ENCODE data around the gene FOXP1. TPM values are rescaled to one million over a fixed set of nuclear protein-coding genes. Genes with fewer than 3 reads are reported as not detected.

The FOXP1 gene
- polyA plus RNA-seq, 4 donors: 4.9 to 66.5 (median 15.3) TPM

DNA sequence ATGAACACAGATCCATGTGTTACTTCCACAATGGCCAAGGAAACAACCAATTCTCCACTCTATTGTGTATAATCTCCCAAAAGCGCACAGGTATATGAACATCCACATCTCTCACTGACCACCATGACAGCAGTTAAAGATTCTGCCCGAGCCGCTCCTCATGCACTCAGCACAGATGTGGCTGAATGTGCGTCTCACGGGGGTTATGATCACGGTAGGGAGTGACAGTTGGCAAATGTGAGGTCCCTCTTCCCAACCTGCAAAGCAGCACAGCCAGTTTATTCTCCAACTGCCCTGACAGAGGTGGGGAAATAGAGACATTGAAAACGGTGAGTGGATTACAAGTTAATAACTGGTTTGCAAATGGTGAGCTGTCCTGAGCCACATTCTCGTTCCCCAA, 17.6 kb downstream of the FOXP1 start:
- Histone ChIP-seq H3K9me3 (ENCODE audit: control insufficient read depth in 2 of 2, insufficient read depth in 1 of 2, low read depth in 1 of 2, low read length in 1 of 2) (no peaks in the 10 kb centered on the region), H3K27me3 (ENCODE audit: control insufficient read depth in 3 of 3, insufficient read depth in 3 of 3, low read length in 3 of 3) (no peaks in the 10 kb centered on the region), H3K27ac (ENCODE audit: low read depth in 1 of 3, low read length in 2 of 3) (no peak overlapping the region), H3K36me3 (ENCODE audit: control insufficient read depth in 3 of 3, insufficient read depth in 2 of 3, low read depth in 1 of 3, low read length in 3 of 3) (peaks cover 2 to 34% (median 3%) of the 10 kb centered on the region in 3 donors), H3K4me3 (ENCODE audit: low read depth in 1 of 3, low read length in 3 of 3) (no peak overlapping the region), H3K4me1 (ENCODE audit: control insufficient read depth in 3 of 3, insufficient read depth in 2 of 3, low read depth in 1 of 3, low read length in 2 of 3) (peaks cover 2 to 7% (median 4%) of the 10 kb centered on the region in 3 donors)
- DNase-seq (no peak), FAIRE-seq (no peak)
- WGBS, 3 donors: 92 to 93% (median 93%) methylated on average over 8 of the region's 8 CpGs

GRCh38 chr3:71565316-71565715, 18.2 kb downstream of the FOXP1 start:
- Histone ChIP-seq H3K4me1 (ENCODE audit: control insufficient read depth in 3 of 3, insufficient read depth in 2 of 3, low read depth in 1 of 3, low read length in 2 of 3) (peaks cover 2 to 7% (median 4%) of the 10 kb centered on the region in 3 donors), H3K27ac (ENCODE audit: low read depth in 1 of 3, low read length in 2 of 3) (no peak overlapping the region), H3K9me3 (ENCODE audit: control insufficient read depth in 2 of 2, insufficient read depth in 1 of 2, low read depth in 1 of 2, low read length in 1 of 2) (peaks cover 0 to 2% of the 10 kb centered on the region in 2 donors), H3K4me3 (ENCODE audit: low read depth in 1 of 3, low read length in 3 of 3) (no peak overlapping the region), H3K27me3 (ENCODE audit: control insufficient read depth in 3 of 3, insufficient read depth in 3 of 3, low read length in 3 of 3) (no peaks in the 10 kb centered on the region), H3K36me3 (ENCODE audit: control insufficient read depth in 3 of 3, insufficient read depth in 2 of 3, low read depth in 1 of 3, low read length in 3 of 3) (peaks cover 2 to 31% (median 3%) of the 10 kb centered on the region in 3 donors)
- FAIRE-seq (no peak), DNase-seq (no peak)
- WGBS, 3 donors: 75 to 84% (median 78%) methylated on average over 7 of the region's 7 CpGs

- WGBS, 3 donors: 30 to 63% (median 43%) methylated on average over 6 of the region's 6 CpGs
- Histone ChIP-seq H3K27ac (ENCODE audit: low read depth in 1 of 3, low read length in 2 of 3) (no peak overlapping the region), H3K4me1 (ENCODE audit: control insufficient read depth in 3 of 3, insufficient read depth in 2 of 3, low read depth in 1 of 3, low read length in 2 of 3) (peaks cover 2 to 7% (median 4%) of the 10 kb centered on the region in 3 donors), H3K9me3 (ENCODE audit: control insufficient read depth in 2 of 2, insufficient read depth in 1 of 2, low read depth in 1 of 2, low read length in 1 of 2) (peaks cover 0 to 2% of the 10 kb centered on the region in 2 donors), H3K27me3 (ENCODE audit: control insufficient read depth in 3 of 3, insufficient read depth in 3 of 3, low read length in 3 of 3) (no peaks in the 10 kb centered on the region), H3K36me3 (ENCODE audit: control insufficient read depth in 3 of 3, insufficient read depth in 2 of 3, low read depth in 1 of 3, low read length in 3 of 3) (peaks cover 2 to 26% (median 3%) of the 10 kb centered on the region in 3 donors), H3K4me3 (ENCODE audit: low read depth in 1 of 3, low read length in 3 of 3) (no peak overlapping the region)
- peak in 1 of 2 donors; percentile 45 for DNase-seq
- FAIRE-seq: no peak
Measured at GRCh38 chr3:71564361-71564760, 19.2 kb downstream of the FOXP1 start.

GRCh38 chr3:71563827-71564226, 19.7 kb downstream of the FOXP1 start:
- Histone ChIP-seq H3K4me1 (ENCODE audit: control insufficient read depth in 3 of 3, insufficient read depth in 2 of 3, low read depth in 1 of 3, low read length in 2 of 3) (peaks cover 0 to 7% (median 4%) of the 10 kb centered on the region in 3 donors), H3K27ac (ENCODE audit: low read depth in 1 of 3, low read length in 2 of 3) (no peak overlapping the region), H3K27me3 (ENCODE audit: control insufficient read depth in 3 of 3, insufficient read depth in 3 of 3, low read length in 3 of 3) (no peaks in the 10 kb centered on the region), H3K9me3 (ENCODE audit: control insufficient read depth in 2 of 2, insufficient read depth in 1 of 2, low read depth in 1 of 2, low read length in 1 of 2) (peaks cover 0 to 2% of the 10 kb centered on the region in 2 donors), H3K4me3 (ENCODE audit: low read depth in 1 of 3, low read length in 3 of 3) (no peak overlapping the region), H3K36me3 (ENCODE audit: control insufficient read depth in 3 of 3, insufficient read depth in 2 of 3, low read depth in 1 of 3, low read length in 3 of 3) (peaks cover 2 to 28% (median 3%) of the 10 kb centered on the region in 3 donors)
- peak in 1 of 2 donors; percentile 73 for DNase-seq
- no peak for FAIRE-seq
- WGBS, 3 donors: 11 to 57% (median 24%) methylated on average over 3 of the region's 3 CpGs

DNA sequence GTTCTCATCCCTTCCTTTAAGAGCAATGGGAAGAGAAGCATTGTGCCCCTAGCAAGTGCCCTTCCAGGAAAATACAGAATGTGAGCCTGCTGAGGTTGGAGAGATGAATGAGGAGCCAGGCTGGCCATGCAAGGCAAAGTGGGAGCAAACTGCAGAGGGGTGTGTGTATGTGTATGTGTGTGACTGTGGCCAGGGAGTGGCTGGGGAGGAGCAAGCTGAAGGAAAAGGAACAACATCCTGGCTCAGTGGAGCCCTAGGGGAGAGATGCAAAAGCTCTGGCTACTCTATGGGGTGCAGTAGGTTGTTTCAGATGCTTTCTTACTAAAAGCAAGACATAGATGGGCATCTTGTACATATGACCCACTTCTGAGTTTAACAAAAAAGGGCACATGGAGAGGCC, 20.6 kb downstream of the FOXP1 start:
- H3K27ac ChIP-seq (ENCODE audit: low read depth in 1 of 3, low read length in 2 of 3): no peak overlapping the region
- no peak overlapping the region for H3K4me3 ChIP-seq (ENCODE audit: low read depth in 1 of 3, low read length in 3 of 3)

DNA sequence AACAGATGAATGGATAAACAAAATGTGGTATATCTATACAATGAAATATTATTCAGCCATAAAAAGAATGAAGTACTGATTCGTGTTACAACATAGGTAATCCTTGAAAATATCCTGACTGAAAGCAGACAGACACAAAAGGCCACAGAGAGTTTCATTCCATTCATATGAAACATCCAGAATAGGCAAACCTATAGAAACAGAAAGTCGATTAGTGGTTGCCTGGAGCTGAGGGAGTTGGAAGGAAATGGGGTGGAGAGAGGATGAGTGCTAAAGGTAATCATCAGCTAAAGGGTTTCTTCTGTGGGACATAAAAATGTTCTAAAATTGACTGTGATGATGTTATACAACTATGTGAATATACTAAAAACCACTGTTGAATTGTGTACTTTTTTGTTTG, 22.9 kb downstream of the FOXP1 start:
- no peak overlapping the region for H3K27ac ChIP-seq (ENCODE audit: low read depth in 1 of 3, low read length in 2 of 3)
- no peak overlapping the region for H3K4me3 ChIP-seq (ENCODE audit: low read depth in 1 of 3, low read length in 3 of 3)
- H3K4me1 ChIP-seq (ENCODE audit: control insufficient read depth in 3 of 3, insufficient read depth in 2 of 3, low read depth in 1 of 3, low read length in 2 of 3): peaks cover 0 to 7% (median 4%) of the 10 kb centered on the region in 3 donors
- DNase-seq: no peak
- peaks cover 0 to 29% (median 2%) of the 10 kb centered on the region in 3 donors for H3K36me3 ChIP-seq (ENCODE audit: control insufficient read depth in 3 of 3, insufficient read depth in 2 of 3, low read depth in 1 of 3, low read length in 3 of 3)
- H3K27me3 ChIP-seq (ENCODE audit: control insufficient read depth in 3 of 3, insufficient read depth in 3 of 3, low read length in 3 of 3): no peaks in the 10 kb centered on the region
- WGBS, 3 donors: 89 to 96% (median 94%) methylated on average over 2 of the region's 2 CpGs
- peaks cover 0 to 6% of the 10 kb centered on the region in 2 donors for H3K9me3 ChIP-seq (ENCODE audit: control insufficient read depth in 2 of 2, insufficient read depth in 1 of 2, low read depth in 1 of 2, low read length in 1 of 2)
- no peak for FAIRE-seq

More for the DNA sequence above, 20.6 kb downstream of the FOXP1 start:
- DNase-seq: peak in 1 of 2 donors; percentile 32
- no peak for FAIRE-seq
- Histone ChIP-seq H3K27me3 (ENCODE audit: control insufficient read depth in 3 of 3, insufficient read depth in 3 of 3, low read length in 3 of 3) (no peaks in the 10 kb centered on the region), H3K36me3 (ENCODE audit: control insufficient read depth in 3 of 3, insufficient read depth in 2 of 3, low read depth in 1 of 3, low read length in 3 of 3) (peaks cover 2 to 31% (median 3%) of the 10 kb centered on the region in 3 donors), H3K4me1 (ENCODE audit: control insufficient read depth in 3 of 3, insufficient read depth in 2 of 3, low read depth in 1 of 3, low read length in 2 of 3) (peaks cover 0 to 7% (median 4%) of the 10 kb centered on the region in 3 donors), H3K9me3 (ENCODE audit: control insufficient read depth in 2 of 2, insufficient read depth in 1 of 2, low read depth in 1 of 2, low read length in 1 of 2) (peaks cover 0 to 2% of the 10 kb centered on the region in 2 donors)

GRCh38 chr3:71559578-71560162, 23.9 kb downstream of the FOXP1 start:
- H3K4me1 ChIP-seq (ENCODE audit: control insufficient read depth in 3 of 3, insufficient read depth in 2 of 3, low read depth in 1 of 3, low read length in 2 of 3): peaks cover 0 to 7% (median 4%) of the 10 kb centered on the region in 3 donors
- DNase-seq (no peak), FAIRE-seq (no peak)
- H3K27me3 ChIP-seq (ENCODE audit: control insufficient read depth in 3 of 3, insufficient read depth in 3 of 3, low read length in 3 of 3): no peaks in the 10 kb centered on the region
- peaks cover 0 to 25% (median 2%) of the 10 kb centered on the region in 3 donors for H3K36me3 ChIP-seq (ENCODE audit: control insufficient read depth in 3 of 3, insufficient read depth in 2 of 3, low read depth in 1 of 3, low read length in 3 of 3)
- peaks cover 0 to 6% of the 10 kb centered on the region in 2 donors for H3K9me3 ChIP-seq (ENCODE audit: control insufficient read depth in 2 of 2, insufficient read depth in 1 of 2, low read depth in 1 of 2, low read length in 1 of 2)
- no peak overlapping the region for H3K4me3 ChIP-seq (ENCODE audit: low read depth in 1 of 3, low read length in 3 of 3)
- WGBS, 3 donors: 91 to 95% (median 94%) methylated on average over 4 of the region's 4 CpGs
- H3K27ac ChIP-seq (ENCODE audit: low read depth in 1 of 3, low read length in 2 of 3): no peak overlapping the region

DNA sequence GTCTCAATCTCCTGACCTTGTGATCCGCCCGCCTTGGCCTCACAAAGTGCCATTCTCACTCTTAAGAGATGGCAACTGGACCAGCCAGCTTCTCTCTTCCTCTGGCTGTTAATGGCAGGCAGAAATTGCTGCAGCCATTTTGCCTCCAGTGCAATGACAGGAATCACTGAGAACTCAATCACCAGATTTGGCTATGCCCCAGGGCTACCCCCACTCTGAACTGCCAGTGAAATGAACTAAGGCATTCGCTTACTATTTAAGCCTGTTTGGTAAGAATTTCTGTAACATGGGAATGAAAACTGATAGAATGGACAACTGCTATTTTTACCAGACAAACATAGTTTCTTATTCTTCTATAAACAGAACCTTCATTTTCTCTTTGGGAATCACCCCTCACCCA, 24.5 kb downstream of the FOXP1 start:
- Histone ChIP-seq H3K27ac (ENCODE audit: low read depth in 1 of 3, low read length in 2 of 3) (no peak overlapping the region), H3K27me3 (ENCODE audit: control insufficient read depth in 3 of 3, insufficient read depth in 3 of 3, low read length in 3 of 3) (no peaks in the 10 kb centered on the region), H3K36me3 (ENCODE audit: control insufficient read depth in 3 of 3, insufficient read depth in 2 of 3, low read depth in 1 of 3, low read length in 3 of 3) (peaks cover 0 to 22% (median 2%) of the 10 kb centered on the region in 3 donors), H3K9me3 (ENCODE audit: control insufficient read depth in 2 of 2, insufficient read depth in 1 of 2, low read depth in 1 of 2, low read length in 1 of 2) (peaks cover 0 to 6% of the 10 kb centered on the region in 2 donors), H3K4me3 (ENCODE audit: low read depth in 1 of 3, low read length in 3 of 3) (no peak overlapping the region), H3K4me1 (ENCODE audit: control insufficient read depth in 3 of 3, insufficient read depth in 2 of 3, low read depth in 1 of 3, low read length in 2 of 3) (peaks cover 0 to 7% (median 4%) of the 10 kb centered on the region in 3 donors)
- no peak for DNase-seq
- WGBS, 3 donors: 95 to 98% (median 98%) methylated on average over 3 of the region's 3 CpGs
- FAIRE-seq: no peak

All from small intestine (tissue), 7 donors.